Measurements from ENCODE around the gene UCKL1. TPM values are rescaled to one million over a fixed set of nuclear protein-coding genes. Genes with fewer than 3 reads are reported as not detected.
"Not testable (repeated sequence)": the region's sequence is repeated elsewhere in the genome, so short reads cannot be mapped to it uniquely, and the experiment has no call there.

UCKL1 gene
- total RNA-seq, 1 donor, result 16.9 TPM

GRCh38 chr20:63967330-63968135, 11.3 kb upstream of the UCKL1 start:
- no peaks in the 10 kb centered on the region for H3K9me3 ChIP-seq (ENCODE audit: low read depth, low read length)
- no peaks in the 10 kb centered on the region for H3K27me3 ChIP-seq (ENCODE audit: insufficient read depth, low read length)
- H3K4me1 ChIP-seq (ENCODE audit: insufficient read depth, low read length), result peaks cover 13% of the 10 kb centered on the region
- no peak overlapping the region for H3K4me3 ChIP-seq (ENCODE audit: low read length)

DNA sequence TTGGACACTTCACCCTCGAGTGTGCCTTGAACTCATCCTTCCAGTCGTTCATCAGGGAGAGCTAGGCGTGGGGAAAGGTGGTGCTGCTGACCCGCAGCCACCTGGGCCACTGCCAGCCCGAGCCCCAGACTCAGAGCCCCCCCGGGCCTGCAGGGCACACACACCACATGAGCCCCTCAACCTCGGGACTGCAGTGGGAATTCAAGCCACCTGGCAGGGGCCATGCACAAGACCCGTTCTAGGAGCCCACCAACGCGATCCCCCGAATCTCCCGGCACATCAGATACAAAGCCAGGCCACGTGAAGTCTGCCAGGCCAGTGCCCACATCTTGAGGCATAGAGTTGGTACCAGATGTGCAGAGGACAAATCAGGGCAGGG, 10.7 kb upstream of the UCKL1 start:
- no peaks in the 10 kb centered on the region for H3K9me3 ChIP-seq (ENCODE audit: low read depth, low read length)
- H3K4me1 ChIP-seq (ENCODE audit: insufficient read depth, low read length), result peaks cover 13% of the 10 kb centered on the region
- no peak overlapping the region for H3K4me3 ChIP-seq (ENCODE audit: low read length)
- H3K27me3 ChIP-seq (ENCODE audit: insufficient read depth, low read length), result no peaks in the 10 kb centered on the region

DNA sequence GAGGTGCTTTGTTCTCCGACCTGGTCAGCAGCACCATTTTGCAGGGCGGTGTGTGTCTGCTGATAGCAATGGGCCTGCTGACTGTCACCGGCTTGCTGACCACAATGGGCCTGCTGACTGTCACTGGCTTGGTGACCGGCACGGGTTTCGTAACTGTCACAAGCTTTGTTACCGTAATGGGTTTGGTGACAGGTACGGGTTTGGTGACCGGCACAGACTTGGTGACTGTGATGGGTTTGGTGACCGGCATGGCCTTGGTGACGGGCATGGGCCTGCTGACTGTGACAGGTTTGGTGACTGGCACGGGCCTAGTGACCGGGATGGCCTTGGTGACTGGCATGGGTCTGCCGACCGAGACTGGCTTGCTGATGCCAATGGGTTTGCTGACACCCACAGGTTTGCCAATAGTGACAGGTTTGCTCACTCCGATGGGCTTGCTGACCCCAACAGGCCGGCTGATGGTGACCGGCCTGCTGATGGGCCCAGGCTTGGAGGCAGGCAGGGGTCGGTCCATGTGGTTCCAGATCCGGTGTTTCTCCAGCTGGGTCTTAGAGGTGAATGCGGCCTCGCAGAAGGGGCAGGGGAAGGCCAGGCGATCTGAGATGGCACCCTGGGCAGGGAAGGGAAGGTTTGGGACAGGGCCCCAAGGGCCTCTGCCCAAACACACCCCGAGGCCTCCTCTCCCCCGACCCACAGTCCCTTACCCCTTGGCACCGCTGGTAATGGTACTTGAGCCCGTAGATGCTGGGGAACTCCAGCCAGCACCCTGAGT, 10.1 kb upstream of the UCKL1 start:
- no peaks in the 10 kb centered on the region for H3K9me3 ChIP-seq (ENCODE audit: low read depth, low read length)
- H3K4me3 ChIP-seq (ENCODE audit: low read length), result no peak overlapping the region
- peaks cover 13% of the 10 kb centered on the region for H3K4me1 ChIP-seq (ENCODE audit: insufficient read depth, low read length)

GRCh38 chr20:63964412-63964811, 8.2 kb upstream of the UCKL1 start:
- no peaks in the 10 kb centered on the region for H3K27me3 ChIP-seq (ENCODE audit: insufficient read depth, low read length)
- H3K4me1 ChIP-seq (ENCODE audit: insufficient read depth, low read length), result peaks cover 8% of the 10 kb centered on the region
- H3K4me3 ChIP-seq (ENCODE audit: low read length), result no peak overlapping the region
- no peaks in the 10 kb centered on the region for H3K9me3 ChIP-seq (ENCODE audit: low read depth, low read length)

More for the DNA sequence above, 10.1 kb upstream of the UCKL1 start:
- no peaks in the 10 kb centered on the region for H3K27me3 ChIP-seq (ENCODE audit: insufficient read depth, low read length)

DNA sequence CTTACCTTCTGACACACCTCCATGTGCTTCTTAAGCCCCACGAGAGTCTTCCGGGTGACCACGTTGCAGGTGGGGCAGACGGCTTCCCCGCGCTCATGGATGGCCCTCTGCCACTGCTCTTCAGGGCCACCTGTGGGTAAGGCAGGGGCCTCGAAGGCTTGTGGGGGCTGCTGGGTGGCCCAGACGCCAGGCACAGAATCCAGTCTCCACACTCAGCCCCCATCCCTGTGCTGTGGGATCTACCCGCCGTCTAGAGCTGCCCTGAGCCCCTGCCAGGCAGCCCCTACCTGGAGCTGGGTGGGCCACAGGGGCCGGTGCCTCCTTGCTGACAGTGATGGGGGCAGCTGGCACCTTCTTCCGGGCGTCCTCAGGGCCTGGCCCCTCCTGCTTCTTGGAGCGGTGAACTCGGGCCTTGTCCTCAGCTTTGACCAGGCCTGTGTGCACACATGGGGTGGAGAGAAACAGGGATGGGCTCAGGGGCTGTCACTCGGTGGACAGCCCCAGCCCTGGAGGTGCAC, 7.6 kb upstream of the UCKL1 start:
- Histone ChIP-seq H3K4me1 (ENCODE audit: insufficient read depth, low read length) (peaks cover 4% of the 10 kb centered on the region), H3K4me3 (ENCODE audit: low read length) (no peak overlapping the region), H3K9me3 (ENCODE audit: low read depth, low read length) (no peaks in the 10 kb centered on the region), H3K27me3 (ENCODE audit: insufficient read depth, low read length) (no peaks in the 10 kb centered on the region)

DNA sequence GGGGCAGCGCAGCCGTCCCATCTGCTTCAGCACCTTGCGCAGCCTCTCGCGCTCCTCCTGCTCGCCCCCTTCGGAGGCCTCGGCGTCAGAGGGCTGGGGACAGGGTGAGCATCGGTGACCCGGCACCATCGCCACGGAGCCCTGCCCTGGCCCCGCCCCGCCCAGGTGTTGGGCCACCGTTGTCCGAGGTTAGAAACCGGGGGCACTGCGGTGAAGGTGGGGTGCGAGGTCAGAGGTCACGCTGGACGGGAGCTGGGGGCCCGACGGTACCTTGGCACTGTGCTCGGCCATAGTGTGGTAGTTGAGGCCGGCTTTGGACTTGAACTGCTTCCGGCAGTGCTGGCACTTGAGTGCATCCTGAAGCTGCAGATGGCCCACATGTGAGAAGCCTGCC, 7.1 kb upstream of the UCKL1 start:
- Histone ChIP-seq H3K27me3 (ENCODE audit: insufficient read depth, low read length) (no peaks in the 10 kb centered on the region), H3K9me3 (ENCODE audit: low read depth, low read length) (no peaks in the 10 kb centered on the region), H3K4me3 (ENCODE audit: low read length) (no peak overlapping the region), H3K4me1 (ENCODE audit: insufficient read depth, low read length) (no peaks in the 10 kb centered on the region)

DNA sequence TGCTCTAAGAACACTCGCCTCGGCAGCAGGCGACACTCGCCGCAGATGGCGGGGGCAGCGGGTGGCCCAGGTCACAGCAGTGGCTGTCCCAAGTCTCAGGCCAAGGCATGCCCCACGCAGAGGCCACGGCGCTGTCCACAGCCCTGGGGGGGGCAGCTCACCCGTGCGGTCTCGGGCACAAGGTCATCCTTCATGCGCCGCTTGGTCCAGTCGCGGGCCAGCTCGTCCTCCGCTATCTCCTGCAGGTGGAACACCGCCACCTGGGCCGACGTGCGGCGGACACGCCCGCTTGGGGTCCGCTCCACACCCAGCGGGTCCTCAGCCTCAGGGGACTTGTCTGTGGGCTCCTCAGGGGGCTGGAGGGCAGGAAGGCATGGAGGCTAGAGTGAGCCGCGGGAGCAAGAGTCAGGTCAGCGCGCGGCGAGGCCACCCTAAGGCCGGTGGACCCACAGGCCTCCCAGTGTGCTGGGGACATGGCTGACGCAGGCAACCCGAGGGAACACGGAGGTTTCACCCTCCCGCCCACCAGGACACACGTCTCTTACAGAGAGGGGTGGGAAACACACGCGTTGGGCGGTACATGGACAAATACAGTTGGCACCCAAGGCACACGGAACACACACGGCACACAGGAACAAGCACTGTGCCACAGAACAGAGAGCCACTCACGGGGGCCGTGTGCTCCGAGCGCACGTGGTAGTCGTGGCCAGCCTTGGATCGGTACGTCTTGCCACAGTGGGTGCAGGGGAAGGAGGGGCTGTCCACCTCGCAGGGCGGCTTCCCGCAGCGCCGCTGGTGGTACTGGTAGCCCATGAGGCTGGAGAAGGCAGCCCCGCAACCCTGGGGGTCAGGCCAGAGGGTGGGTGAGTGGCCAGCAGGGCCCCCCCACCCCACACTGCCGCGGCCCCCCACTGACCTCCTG, 6.5 kb upstream of the UCKL1 start:
- Histone ChIP-seq H3K4me1 (ENCODE audit: insufficient read depth, low read length) (no peaks in the 10 kb centered on the region), H3K4me3 (ENCODE audit: low read length) (no peak overlapping the region), H3K9me3 (ENCODE audit: low read depth, low read length) (no peaks in the 10 kb centered on the region), H3K27me3 (ENCODE audit: insufficient read depth, low read length) (no peaks in the 10 kb centered on the region)

GRCh38 chr20:63961664-63962425, 5.6 kb upstream of the UCKL1 start:
- H3K9me3 ChIP-seq (ENCODE audit: low read depth, low read length), result no peaks in the 10 kb centered on the region
- H3K4me3 ChIP-seq (ENCODE audit: low read length), result no peak overlapping the region
- peaks cover 7% of the 10 kb centered on the region for H3K4me1 ChIP-seq (ENCODE audit: insufficient read depth, low read length)
- H3K27me3 ChIP-seq (ENCODE audit: insufficient read depth, low read length), result no peaks in the 10 kb centered on the region

DNA sequence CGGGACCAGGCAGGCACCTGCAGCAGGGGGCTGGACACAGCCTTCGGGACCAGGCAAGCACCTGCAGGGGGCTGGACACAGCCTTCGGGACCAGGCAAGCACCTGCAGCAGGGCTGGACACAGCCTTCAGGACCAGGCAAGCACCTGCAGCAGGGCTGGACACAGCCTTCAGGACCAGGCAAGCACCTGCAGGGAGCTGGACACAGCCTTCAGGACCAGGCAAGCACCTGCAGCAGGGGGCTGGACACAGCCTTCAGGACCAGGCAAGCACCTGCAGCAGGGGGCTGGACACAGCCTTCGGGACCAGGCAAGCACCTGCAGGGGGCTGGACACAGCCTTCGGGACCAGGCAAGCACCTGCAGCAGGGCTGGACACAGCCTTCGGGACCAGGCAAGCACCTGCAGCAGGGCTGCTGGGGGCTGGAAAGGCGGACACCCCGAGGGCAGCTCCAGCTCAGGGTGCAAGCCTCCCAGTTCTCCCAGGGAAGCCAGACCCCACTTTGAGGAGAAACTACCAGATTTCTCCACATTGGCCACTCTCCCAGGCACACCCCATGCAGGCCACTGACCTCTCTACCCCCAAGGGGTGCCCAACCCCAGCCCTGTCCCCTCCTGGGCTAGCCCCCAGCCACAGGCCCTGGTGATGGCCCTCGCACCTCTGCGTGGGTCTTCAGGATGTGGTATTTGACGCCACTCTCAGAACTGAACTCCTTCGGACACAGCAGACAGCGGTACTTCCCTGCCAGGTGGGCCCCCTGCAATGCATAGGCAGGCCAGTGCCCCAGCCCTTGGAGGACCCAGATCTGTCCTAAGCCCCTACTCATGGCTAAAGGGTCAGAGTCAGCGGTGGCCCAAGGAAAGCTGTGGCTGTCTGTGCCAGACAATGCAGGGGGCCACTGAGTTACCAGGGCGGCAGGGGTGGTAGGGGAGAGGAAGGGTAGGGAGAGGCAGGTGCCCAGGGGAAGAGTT, 4.7 kb upstream of the UCKL1 start:
- peaks cover 11% of the 10 kb centered on the region for H3K4me1 ChIP-seq (ENCODE audit: insufficient read depth, low read length)
- H3K9me3 ChIP-seq (ENCODE audit: low read depth, low read length); H3K4me3 ChIP-seq (ENCODE audit: low read length); H3K27me3 ChIP-seq (ENCODE audit: insufficient read depth, low read length): not testable (repeated sequence)

DNA sequence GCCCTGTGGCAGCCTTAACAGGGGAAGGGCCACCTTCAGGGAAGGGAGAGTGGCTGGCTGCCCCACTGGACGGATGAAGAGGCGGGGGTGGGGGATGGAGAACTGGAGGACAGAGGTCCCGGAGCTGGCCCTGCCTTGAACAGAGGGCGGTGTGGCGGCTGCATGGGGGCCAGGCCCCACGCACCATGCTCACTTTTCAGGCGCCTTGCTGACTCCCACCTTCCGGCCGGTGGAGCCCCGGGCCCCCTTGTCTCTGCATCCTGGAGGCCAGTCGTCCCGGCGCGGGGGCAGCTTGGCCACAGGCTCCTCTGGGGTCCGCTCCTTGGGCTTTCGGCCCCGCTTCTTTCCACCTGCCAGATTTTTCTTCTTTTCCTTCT, 3.5 kb upstream of the UCKL1 start:
- no peak overlapping the region for H3K4me3 ChIP-seq (ENCODE audit: low read length)
- H3K9me3 ChIP-seq (ENCODE audit: low read depth, low read length), result no peaks in the 10 kb centered on the region
- peaks cover 23% of the 10 kb centered on the region for H3K4me1 ChIP-seq (ENCODE audit: insufficient read depth, low read length)
- no peaks in the 10 kb centered on the region for H3K27me3 ChIP-seq (ENCODE audit: insufficient read depth, low read length)

GRCh38 chr20:63958964-63959698, 2.9 kb upstream of the UCKL1 start:
- H3K4me3 ChIP-seq (ENCODE audit: low read length), result no peak overlapping the region
- peaks cover 29% of the 10 kb centered on the region for H3K4me1 ChIP-seq (ENCODE audit: insufficient read depth, low read length)
- no peaks in the 10 kb centered on the region for H3K9me3 ChIP-seq (ENCODE audit: low read depth, low read length)
- no peaks in the 10 kb centered on the region for H3K27me3 ChIP-seq (ENCODE audit: insufficient read depth, low read length)

DNA sequence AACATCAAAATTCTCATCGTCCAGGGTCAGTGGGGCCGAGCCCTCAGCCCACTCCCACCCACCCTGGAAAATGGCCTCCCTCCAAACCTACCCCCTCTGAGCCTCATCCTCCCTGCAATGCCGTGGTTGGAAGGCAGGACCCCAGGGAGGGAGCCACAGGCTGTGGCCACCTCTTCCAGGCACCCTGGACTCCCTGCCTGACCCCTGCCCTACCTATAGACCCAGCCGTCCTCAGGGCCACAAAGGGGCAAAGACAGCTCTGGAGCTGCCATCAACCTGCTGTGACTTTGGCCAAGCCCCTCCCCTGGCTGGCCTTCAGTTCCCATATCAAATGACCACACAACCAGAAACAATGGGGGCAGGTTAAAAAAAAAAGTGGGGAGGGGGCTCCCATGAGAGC, 2.3 kb upstream of the UCKL1 start:
- Histone ChIP-seq H3K4me3 (ENCODE audit: low read length) (no peak overlapping the region), H3K27me3 (ENCODE audit: insufficient read depth, low read length) (no peaks in the 10 kb centered on the region), H3K4me1 (ENCODE audit: insufficient read depth, low read length) (peaks cover 34% of the 10 kb centered on the region), H3K9me3 (ENCODE audit: low read depth, low read length) (no peaks in the 10 kb centered on the region)
